HG03575 (cell line): ENCODE results near the gene NCBP2.

Experiments
- ATAC-seq: cut with Tn5 transposase; IDR thresholded peaks from one replicate; pipeline ENCODE4 v1.9.1; 2021; ENCODE audit not compliant: unreplicated experiment, insufficient number of reproducible peaks, low FRiP score; ENCODE audit errors: extremely low read depth

NCBP2 gene

DNA sequence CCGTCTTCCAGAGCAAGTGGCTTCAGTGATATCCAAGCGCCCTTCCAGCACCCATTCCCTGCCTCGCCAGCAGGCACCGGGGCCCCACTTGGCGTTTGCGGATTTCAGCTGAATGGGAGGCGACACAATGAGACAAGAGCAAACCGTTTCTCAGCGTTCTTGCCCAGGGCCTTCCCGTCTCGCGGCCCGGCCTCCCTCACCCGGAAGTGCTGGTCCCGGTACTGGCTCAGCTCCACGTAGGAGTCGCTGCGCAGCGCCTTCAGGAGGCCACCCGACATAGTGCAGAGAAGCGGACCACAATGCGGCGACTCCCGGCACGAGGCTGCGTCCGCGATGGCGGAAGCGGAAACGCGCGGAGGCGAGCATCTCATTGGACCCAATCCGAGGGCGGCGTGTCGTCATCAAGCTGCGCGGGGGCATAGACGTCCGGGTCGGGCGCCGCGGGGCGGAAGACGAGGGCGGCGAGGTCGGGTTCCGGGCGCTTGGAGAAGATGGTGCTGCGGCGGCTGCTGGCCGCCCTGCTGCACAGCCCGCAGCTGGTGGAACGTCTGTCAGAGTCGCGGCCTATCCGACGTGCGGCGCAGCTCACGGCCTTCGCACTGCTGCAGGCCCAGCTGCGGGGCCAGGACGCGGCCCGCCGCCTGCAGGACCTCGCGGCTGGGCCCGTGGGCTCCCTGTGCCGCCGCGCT is at the start of gene NCBP2:
TSS of gene NCBP2 (minus strand) at position 303 of the 689 bp plus-strand sequence. CDS start at position 278, 25 bp downstream.
- peak; percentile 66 for ATAC-seq

DNA sequence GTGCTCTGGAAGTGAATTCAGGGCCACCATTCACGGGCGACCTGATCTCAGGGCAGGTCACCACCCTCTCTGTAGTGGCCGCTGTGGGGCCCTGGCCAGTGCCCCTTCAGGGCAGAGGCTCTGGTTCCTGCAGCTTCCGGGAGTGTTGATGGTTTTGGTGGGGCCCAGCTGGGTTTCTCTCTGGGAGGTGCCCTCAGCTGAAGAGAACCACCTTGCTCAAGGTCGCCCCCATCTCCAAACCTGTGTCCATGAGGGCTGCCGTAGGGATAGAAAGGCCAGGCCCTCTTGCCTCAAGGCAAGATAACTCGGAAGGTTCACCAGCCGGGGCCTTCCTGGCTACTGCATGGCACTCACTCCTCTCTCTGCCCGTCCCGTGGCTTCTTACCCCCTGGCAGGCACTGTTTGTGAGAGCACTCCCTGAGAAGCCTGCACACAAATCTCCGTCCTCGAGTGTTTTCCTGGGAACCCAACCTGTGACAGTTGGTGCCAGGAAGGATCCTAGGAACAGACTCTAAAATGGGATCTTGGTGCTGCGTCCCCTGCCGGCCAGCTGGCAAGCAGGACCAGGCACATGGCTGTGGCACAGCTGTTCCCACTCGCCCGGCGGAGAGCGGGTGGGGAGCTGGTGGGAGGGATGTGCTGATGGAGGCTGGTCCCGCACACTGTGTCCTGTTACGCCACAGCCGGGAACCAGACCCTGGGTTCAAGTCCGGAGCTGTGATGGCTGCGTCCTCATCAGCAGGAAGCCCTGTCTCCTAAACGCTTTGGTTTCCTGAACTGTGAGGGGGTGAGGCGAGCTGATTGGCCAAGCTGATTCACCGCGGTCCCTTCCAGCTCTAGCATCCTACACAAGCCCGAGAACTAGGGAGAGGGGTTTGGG is 49.5 kb upstream of the NCBP2 start:
- ATAC-seq: no peak

DNA sequence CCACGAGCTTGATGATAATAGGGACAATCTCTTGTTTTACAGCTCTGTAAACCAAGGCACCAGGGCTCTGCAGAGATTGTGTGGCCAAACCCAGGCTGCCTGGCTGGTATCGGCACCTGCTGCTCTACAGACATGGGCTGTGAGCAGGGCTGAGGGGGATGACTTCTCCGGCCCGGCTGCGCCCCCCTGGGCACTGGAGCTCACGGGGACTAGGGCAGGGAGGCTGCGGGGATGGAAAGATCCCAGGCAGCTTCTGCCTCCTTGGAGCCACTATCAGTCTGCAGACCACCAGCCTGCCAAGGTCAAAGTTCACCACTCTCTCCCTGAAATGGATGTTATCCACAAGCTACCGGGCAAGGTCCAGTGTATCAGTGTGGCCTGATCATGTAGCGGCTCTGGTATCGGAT is 48.3 kb upstream of the NCBP2 start:
- no peak for ATAC-seq

GRCh38 chr3:196989721-196990262 is 47.5 kb upstream of the NCBP2 start:
- ATAC-seq: no peak

- ATAC-seq: no peak
Observed at GRCh38 chr3:196988241-196989029, 46.1 kb upstream of the NCBP2 start.

GRCh38 chr3:196987022-196987421 is 44.7 kb upstream of the NCBP2 start:
- no peak for ATAC-seq

DNA sequence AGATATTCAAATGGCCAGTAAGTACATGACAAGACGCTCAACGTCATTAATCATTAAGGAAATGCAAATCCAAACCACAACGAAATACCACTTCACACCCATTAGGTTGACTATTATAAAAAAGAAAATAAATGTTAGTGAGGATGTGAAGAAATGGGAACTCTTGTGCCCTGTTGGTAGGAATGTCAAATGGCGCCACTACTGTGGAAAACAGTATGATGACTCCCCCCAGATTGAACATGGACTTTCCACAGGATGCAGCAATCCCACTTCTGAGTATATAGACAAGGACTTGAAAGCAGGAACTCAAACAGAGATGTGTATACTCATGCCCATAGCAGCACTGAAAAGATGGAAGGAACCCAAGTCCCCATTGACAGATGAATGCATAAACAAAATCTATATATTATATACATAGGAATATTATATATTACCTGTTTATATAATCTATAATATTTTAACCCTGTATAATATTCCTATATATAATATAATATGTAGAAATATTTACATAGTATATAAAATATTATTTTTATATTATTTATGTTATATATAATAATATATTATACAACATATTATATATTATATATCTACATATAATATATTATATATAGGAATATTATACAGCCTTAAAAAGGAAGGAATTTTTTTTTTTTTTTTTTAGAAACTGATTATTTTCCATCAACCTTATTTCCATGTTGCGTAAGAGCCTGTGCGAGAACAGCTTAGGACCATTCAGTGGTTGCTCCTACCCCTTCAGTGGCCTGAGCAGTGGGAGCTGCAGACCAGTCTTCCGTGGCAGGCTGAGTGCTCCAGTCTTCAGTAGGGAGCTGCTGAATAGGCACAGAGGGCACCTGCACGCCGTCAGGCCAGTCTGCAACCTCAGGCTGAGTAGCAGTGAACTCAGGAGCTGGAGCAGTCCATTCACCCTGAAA is 43.9 kb upstream of the NCBP2 start:
- ATAC-seq: no peak

- no peak for ATAC-seq
Observed at GRCh38 chr3:196985298-196985697, 43.0 kb upstream of the NCBP2 start.

GRCh38 chr3:196983186-196983585 is 40.9 kb upstream of the NCBP2 start:
- ATAC-seq: no peak

DNA sequence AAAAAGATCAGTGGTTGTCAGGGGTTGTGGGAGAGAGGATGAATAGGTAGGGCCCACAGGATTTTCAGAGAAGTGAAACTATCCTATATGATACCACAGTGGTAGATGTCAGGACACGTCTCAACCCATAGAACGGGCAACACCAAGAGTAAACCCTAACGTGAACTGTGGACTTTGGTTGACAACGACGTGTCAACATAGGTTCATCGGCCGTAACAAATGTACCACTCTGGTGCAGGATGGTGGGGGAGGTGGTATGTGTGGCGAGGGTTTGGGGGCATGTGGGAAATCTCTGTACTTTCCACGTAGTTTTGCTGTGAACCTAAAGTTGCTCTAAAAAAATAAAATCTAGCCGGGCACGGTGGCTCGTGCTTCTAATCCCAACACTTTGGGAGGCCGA is 39.3 kb upstream of the NCBP2 start:
- ATAC-seq: no peak

DNA sequence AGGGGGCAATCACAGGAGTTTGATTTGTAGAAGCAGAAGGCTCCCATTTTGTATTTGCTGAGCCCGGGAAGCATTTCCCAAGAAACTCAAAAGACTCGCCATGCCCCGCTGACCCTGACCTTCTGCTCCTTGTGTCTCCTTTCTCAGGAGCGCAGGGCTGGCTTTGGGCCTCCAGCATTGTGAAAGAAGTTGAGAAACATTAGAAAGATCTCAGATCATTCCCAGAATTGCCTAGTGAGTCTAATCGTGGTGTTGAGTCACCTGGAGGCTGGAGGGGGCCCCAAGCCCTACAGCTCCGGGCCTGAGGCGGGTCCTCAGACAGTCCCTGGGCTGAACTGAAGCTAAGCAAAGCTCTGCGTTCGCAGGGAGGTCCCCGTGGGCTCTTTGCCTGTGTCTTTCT is 37.2 kb upstream of the NCBP2 start:
- no peak for ATAC-seq

DNA sequence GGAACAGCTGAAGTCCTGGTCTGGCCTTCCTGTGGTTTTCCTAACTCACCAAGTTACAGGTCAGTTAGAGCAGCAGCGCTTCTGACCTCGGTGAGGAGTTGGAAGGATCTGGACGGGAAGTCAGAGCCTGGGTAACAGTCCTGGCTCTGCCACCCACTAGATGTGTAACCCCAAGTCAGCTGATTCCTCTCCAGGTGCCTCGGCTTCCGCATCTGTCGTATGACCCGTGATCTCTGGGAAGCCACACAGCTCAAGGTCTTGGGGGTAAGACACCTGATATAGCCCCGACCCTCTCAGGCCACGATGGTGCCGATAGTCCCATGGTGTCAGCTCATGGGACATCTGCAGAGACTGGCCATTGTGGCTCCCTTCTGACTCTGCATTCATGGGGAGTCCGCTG is 34.6 kb upstream of the NCBP2 start:
- ATAC-seq: no peak

GRCh38 chr3:196975349-196975748 is 33.0 kb upstream of the NCBP2 start:
- no peak for ATAC-seq

GRCh38 chr3:196974661-196975060 is 32.3 kb upstream of the NCBP2 start:
- no peak for ATAC-seq

DNA sequence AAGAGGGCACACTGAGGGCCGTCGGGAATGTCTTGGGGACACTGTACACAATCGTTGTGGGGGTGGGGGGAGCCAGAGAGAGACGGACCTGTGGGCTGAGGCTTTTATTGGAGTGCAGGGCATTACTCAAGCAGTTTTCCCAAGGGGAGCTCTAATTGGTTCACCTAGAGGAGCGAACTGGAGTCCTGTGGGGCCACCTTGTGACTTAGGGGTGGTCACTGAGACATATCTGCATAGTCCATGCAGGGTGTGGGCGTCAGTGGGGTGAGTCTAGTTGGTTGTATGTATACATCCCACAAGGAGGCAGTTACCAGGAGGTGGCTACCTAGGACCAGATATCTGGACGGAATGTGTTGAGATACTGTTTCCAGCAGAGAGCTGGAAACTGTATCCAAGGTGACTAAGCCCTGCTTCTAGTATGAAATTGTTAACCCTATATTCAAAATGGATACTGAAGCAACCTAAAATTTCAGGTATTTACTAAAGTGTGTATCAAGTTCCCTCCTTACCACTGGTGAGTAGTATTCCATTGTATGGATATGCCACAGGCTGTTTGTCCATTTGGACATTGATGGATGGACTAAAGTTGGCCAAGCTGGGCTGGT is 28.9 kb upstream of the NCBP2 start:
- no peak for ATAC-seq

GRCh38 chr3:196970547-196971093 is 28.3 kb upstream of the NCBP2 start:
- ATAC-seq: no peak

GRCh38 chr3:196969660-196970546 is 27.6 kb upstream of the NCBP2 start:
- ATAC-seq: no peak
